ENCODE data around the gene ZNF492.

The ZNF492 gene

DNA sequence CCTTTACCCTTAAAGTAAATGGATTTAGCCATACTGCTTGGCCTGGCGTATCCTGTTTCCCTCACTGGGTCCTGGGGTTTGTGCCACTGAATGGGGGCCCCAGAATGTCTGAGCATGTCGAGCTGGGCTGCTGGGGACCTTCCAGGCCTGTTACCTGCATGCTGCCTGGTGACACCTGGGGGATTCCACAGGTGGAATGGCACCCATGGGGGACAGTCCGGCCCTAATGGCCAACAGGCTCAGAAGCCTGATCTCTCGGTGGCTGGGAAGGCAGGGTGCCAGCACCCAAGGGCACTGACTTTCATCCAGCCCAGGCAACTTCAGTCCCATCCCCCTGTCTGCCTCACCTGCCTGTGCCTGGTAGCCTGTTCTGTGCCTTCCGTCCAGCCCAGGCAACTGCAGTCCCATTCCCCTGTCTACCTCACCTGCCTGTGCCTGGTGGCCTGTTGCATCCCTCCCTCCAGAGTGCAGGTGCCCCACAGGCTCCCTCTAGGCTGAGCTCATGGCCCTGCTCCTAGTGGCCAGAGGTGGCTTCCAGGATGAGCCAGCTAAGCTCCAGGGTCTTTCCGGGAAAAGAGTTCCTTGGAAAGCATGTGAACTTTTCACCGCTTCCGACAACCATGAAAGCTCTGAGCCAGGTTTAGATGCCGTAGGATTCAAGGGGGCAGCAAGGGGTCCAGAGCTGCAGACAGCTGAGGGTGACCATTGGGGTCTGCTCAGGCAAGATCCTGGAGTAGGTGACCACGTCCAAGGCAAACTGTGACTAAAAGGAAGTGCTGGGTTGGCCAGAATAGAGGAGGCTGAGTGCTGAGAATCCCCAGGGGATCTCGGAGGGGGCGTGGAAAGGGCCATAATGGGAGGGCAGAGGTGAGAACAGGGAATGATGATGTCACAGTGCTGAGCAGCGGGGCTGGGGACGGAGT lies 30.3 kb upstream of the ZNF492 start:
- DNase-seq (ENCODE audit: extremely low read depth, low read depth): no peak
- TF ChIP-seq CTCF (IDR thresholded peaks at IDR 0.05; ENCODE audit: low read depth, low read length): no peak

- DNase-seq (ENCODE audit: extremely low read depth, low read depth): no peak
Observed at GRCh38 chr19:22604571-22605274, 29.4 kb upstream of the ZNF492 start.

GRCh38 chr19:22605275-22606211 lies 28.6 kb upstream of the ZNF492 start:
- TF ChIP-seq CTCF (IDR thresholded peaks at IDR 0.05; ENCODE audit: low read depth, low read length): no peak
- no peak for DNase-seq (ENCODE audit: extremely low read depth, low read depth)

More at GRCh38 chr19:22604571-22605274, 29.4 kb upstream of the ZNF492 start:
- no peak for TF ChIP-seq CTCF (IDR thresholded peaks at IDR 0.05; ENCODE audit: low read depth, low read length)

- DNase-seq (ENCODE audit: extremely low read depth, low read depth): no peak
- TF ChIP-seq CTCF (IDR thresholded peaks at IDR 0.05; ENCODE audit: low read depth, low read length): no peak
Observed at GRCh38 chr19:22606212-22606553, 27.9 kb upstream of the ZNF492 start.

DNA sequence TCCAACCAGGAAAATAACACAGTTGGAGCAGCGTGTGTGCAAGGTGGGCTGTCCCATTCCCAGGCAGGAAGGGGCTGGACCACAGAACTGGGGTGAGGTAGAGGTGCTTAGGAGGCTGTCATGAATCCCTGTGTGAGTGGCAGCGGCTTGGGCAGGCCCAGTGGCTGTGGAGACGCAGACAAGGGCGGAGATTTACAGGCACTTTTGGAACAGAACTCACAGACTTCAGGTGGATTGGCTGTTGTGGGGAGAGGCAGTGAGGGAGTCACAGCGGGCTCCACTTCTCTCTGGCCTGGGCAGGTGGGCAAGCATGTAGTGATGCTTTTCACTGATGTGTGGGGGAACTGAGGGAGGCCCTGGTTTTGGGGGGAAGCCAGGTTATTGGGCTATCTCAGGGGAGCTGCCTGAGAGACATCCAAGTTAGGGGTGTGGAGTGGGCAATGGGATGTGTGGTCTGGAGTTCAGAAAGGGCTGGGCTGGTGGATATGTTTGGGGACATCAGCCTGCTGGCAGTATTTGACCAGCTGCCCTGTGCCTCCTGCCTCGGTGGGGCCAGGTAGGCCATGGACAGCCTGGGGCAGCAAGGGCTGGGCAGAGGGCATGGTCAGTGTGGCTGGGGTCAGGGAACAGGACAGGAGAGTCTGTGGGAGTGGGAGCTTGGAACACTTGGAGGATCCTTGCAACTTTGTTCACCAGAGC lies 27.0 kb upstream of the ZNF492 start:
- no peak for DNase-seq (ENCODE audit: extremely low read depth, low read depth)
- TF ChIP-seq CTCF (IDR thresholded peaks at IDR 0.05; ENCODE audit: low read depth, low read length): no peak

DNA sequence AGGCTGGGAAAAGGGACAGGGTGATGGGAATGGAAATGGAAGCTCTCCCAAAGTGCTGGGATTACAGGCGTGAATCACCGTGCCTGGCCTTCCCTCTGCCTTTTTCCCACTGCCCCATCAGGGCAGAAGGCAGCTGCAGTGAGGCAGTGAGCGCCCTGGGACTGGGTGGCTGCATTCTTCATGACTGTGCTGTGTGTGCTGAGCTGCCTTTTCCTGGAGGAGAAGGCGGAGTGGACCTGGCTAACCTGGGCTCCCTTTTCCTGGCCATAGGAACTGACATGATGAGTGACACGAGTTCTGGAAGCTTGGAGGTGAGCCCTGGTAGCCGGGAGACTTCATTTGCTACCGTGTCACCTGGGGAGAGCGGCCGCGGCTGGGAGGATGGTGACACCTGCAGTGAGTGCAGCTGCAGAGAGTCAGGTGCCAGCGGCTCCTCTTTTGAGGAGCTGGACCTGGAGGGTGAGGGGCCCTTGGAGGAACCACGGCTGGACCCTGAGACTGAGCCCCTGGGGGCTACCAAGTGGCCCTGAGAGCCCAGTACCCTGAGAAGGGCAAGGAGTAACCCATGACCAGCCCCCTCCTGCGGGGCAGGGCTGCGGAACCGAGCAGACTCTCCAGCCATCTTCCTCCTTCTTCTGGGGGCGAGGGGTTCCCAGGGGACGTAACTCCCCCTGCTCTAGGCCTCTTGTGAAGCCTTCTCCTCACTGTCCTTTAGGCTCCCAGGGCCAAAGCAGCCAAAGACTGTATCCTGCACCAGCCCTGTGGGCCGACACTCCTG lies 26.3 kb upstream of the ZNF492 start:
- DNase-seq (ENCODE audit: extremely low read depth, low read depth): no peak
- no peak for TF ChIP-seq CTCF (IDR thresholded peaks at IDR 0.05; ENCODE audit: low read depth, low read length)

Data from AG09319 (cell line).